Endodermal cell (in vitro differentiated cells): Measurements from ENCODE around the gene EFEMP1. TPM values are rescaled to one million over a fixed set of nuclear protein-coding genes. Genes with fewer than 3 reads are reported as not detected.

ENCODE experiments used
- DNase-seq: peaks from one replicate; pipeline ENCODE4 v3.0.0-alpha.2; 2017
- H3K27ac ChIP-seq: 2 replicates; pipeline ENCODE4 v1.5.1; 2013; ENCODE audit warnings: mild to moderate bottlenecking, low read depth, low read length, moderate library complexity
- H3K27me3 ChIP-seq: 2 replicates; pipeline ENCODE4 v1.6.1; 2013; ENCODE audit warnings: mild to moderate bottlenecking, low read length, moderate library complexity; ENCODE audit not compliant: insufficient read depth, control insufficient read depth, poor library complexity, severe bottlenecking
- H3K36me3 ChIP-seq: 2 replicates; pipeline ENCODE4 v1.7.0; 2013; ENCODE audit warnings: mild to moderate bottlenecking, low read length, moderate library complexity; ENCODE audit not compliant: control insufficient read depth, insufficient read depth
- H3K4me1 ChIP-seq: one replicate; pipeline ENCODE4 v1.7.0; 2013; ENCODE audit warnings: low read length; ENCODE audit not compliant: control insufficient read depth, insufficient read depth
- H3K4me3 ChIP-seq: 2 replicates; pipeline ENCODE4 v1.5.1; 2013; ENCODE audit warnings: mild to moderate bottlenecking, low read length, moderate library complexity
- H3K9ac ChIP-seq: 2 replicates; pipeline ENCODE4 v1.6.1; 2013; ENCODE audit warnings: mild to moderate bottlenecking, low read length, moderate library complexity; ENCODE audit not compliant: poor library complexity, severe bottlenecking; ENCODE audit errors: extremely low read depth
- H3K9me3 ChIP-seq: 2 replicates; pipeline ENCODE4 v1.6.1; 2013; ENCODE audit warnings: mild to moderate bottlenecking, low read length, moderate library complexity; ENCODE audit not compliant: control insufficient read depth
- H3K27ac Mint-ChIP-seq: 2 replicates; pipeline ENCODE4 v1.8.0; 2020; ENCODE audit warnings: mixed read lengths
- H3K27me3 Mint-ChIP-seq: 2 replicates; pipeline ENCODE4 v1.8.0; 2021; ENCODE audit warnings: mild to moderate bottlenecking, mixed read lengths; ENCODE audit not compliant: insufficient read depth
- H3K36me3 Mint-ChIP-seq: 2 replicates; pipeline ENCODE4 v1.8.0; 2020; ENCODE audit warnings: low read depth, mixed read lengths
- H3K4me1 Mint-ChIP-seq: 2 replicates; pipeline ENCODE4 v1.8.0; 2020; ENCODE audit warnings: mixed read lengths
- H3K4me3 Mint-ChIP-seq: 2 replicates; pipeline ENCODE4 v1.8.0; 2020; ENCODE audit warnings: mild to moderate bottlenecking, moderate library complexity, mixed read lengths
- H3K9me3 Mint-ChIP-seq: 2 replicates; pipeline ENCODE4 v1.8.0; 2020; ENCODE audit warnings: mild to moderate bottlenecking, mixed read lengths
- CTCF ChIP-seq: fragments of 200-600 bp; sonication (generic); conservative IDR thresholded peaks from 2 replicates; pipeline ENCODE4 v1.5.0; 2021; ENCODE audit warnings: antibody characterized with exemption, mild to moderate bottlenecking
- WGBS, 2 experiments: methylation state at CpG; one replicate each; pipeline versions ENCODE4 v1.1.5 to v1.1.7; 2013; ENCODE audit warnings: missing lambda C conversion rate in 2 of 2, mixed read lengths in 1 of 2; ENCODE audit not compliant: insufficient coverage in 1 of 2, insufficient read length in 1 of 2; 5-methylcytosine and 5-hydroxymethylcytosine counted together
- total RNA-seq, 2 donors: library from RNA; stranded (reverse); fragmentation: NEBNext Ultra II Directional in 1 of 2; extraction: Animal tissue kit (Norgen Biotek cat#: 25700) in 1 of 2; gene quantifications; 2 replicates in 1 of 2; 3 replicates in 1 of 2; pipeline ENCODE4 v1.2.1, GENCODE V29; 2021

Gene EFEMP1
- total RNA-seq, 2 donors from 2014 or later = 2.6 to 3.3 TPM

DNA sequence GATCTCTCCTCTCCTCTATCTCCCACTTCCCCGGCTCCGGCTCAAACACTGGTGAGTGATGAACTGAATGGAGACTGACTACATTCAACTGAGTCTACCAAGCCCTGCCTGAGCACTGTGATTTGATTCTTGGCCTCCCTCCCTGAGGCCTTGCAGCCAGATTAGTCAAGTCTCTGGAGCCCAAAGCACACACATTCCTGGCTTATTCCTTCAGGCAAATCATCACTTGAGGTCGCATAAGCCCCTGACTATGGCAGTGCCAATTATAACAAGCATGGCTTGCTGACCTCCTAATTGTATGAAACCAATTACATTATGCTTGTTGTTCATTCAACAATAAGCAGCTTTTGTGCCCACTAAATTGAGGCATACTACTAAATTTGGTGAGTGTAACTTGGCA is 34.6 kb downstream of the EFEMP1 start:
- Histone ChIP-seq H3K4me3 (no peak overlapping the region), H3K27ac (no peak overlapping the region), H3K27me3 (no peaks in the 10 kb centered on the region), H3K4me1 (no peaks in the 10 kb centered on the region), H3K9ac (no peak overlapping the region), H3K9me3 (no peaks in the 10 kb centered on the region), H3K36me3 (no peaks in the 10 kb centered on the region)
- Mint-ChIP-seq H3K4me1 (peaks cover 3% of the 10 kb centered on the region), H3K36me3 (no peaks in the 10 kb centered on the region), H3K27me3 (no peaks in the 10 kb centered on the region), H3K4me3 (no peak overlapping the region), H3K27ac (no peak overlapping the region), H3K9me3 (no peaks in the 10 kb centered on the region)
- WGBS, 2 experiments = 71 to 95% methylated on average over 3 of the region's 3 CpGs
- TF ChIP-seq CTCF = no peak
- DNase-seq = no peak

GRCh38 chr2:55887901-55888624 is 35.5 kb downstream of the EFEMP1 start:
- no peak for TF ChIP-seq CTCF
- H3K4me3 ChIP-seq = no peak overlapping the region
- no peaks in the 10 kb centered on the region for H3K9me3 ChIP-seq
- H3K9ac ChIP-seq = no peak overlapping the region
- Mint-ChIP-seq H3K9me3 (no peaks in the 10 kb centered on the region), H3K4me1 (peaks cover 3% of the 10 kb centered on the region), H3K27me3 (no peaks in the 10 kb centered on the region), H3K27ac (no peak overlapping the region), H3K36me3 (no peaks in the 10 kb centered on the region), H3K4me3 (no peak overlapping the region)
- no peak overlapping the region for H3K27ac ChIP-seq
- 73 to 93% methylated on average over 5 to 7 of the region's 7 CpGs for WGBS, 2 experiments
- no peaks in the 10 kb centered on the region for H3K27me3 ChIP-seq
- H3K36me3 ChIP-seq = no peaks in the 10 kb centered on the region
- H3K4me1 ChIP-seq = no peaks in the 10 kb centered on the region
- no peak for DNase-seq

GRCh38 chr2:55887351-55887750 is 36.2 kb downstream of the EFEMP1 start:
- Mint-ChIP-seq H3K27ac (no peak overlapping the region), H3K4me1 (peaks cover 3% of the 10 kb centered on the region), H3K4me3 (no peak overlapping the region), H3K9me3 (no peaks in the 10 kb centered on the region), H3K27me3 (no peaks in the 10 kb centered on the region), H3K36me3 (no peaks in the 10 kb centered on the region)
- DNase-seq = no peak
- Histone ChIP-seq H3K9ac (no peak overlapping the region), H3K4me1 (no peaks in the 10 kb centered on the region), H3K27me3 (no peaks in the 10 kb centered on the region), H3K4me3 (no peak overlapping the region), H3K9me3 (no peaks in the 10 kb centered on the region), H3K36me3 (no peaks in the 10 kb centered on the region), H3K27ac (no peak overlapping the region)
- no peak for TF ChIP-seq CTCF
- WGBS, 2 experiments = 93% methylated on average over 1 of the region's 2 CpGs; no CpG with 5 or more reads in 1 of the 2 experiments
